Measurements from ENCODE around the gene PXMP4.

GRCh38 chr20:33667245-33667675, 52.9 kb downstream of the PXMP4 start:
- no peak for TF ChIP-seq MAX (IDR thresholded peaks at IDR 0.05)
- no peak for TF ChIP-seq YY1 (IDR thresholded peaks at IDR 0.05; ENCODE audit: low read depth)
- no peak for TF ChIP-seq CEBPB (IDR thresholded peaks at IDR 0.05)
- no peak for TF ChIP-seq REST (IDR thresholded peaks at IDR 0.05; ENCODE audit: low read depth)
- no peak for TF ChIP-seq FOXM1 (IDR thresholded peaks at IDR 0.05; ENCODE audit: borderline replicate concordance, low read depth)
- TF ChIP-seq RAD21 (IDR thresholded peaks at IDR 0.05; ENCODE audit: low read depth), result no peak
- TF ChIP-seq TAF1 (IDR thresholded peaks at IDR 0.05; ENCODE audit: low read depth), result no peak
- TF ChIP-seq CREB1 (IDR thresholded peaks at IDR 0.05; ENCODE audit: low read depth), result no peak
- no peak for TF ChIP-seq TEAD4 (IDR thresholded peaks at IDR 0.05)
- no peak for TF ChIP-seq ZBTB7A (IDR thresholded peaks at IDR 0.05; ENCODE audit: low read depth)
- no peak for TF ChIP-seq EP300 (IDR thresholded peaks at IDR 0.05; ENCODE audit: borderline replicate concordance)
- no peak for TF ChIP-seq EGR1 (IDR thresholded peaks at IDR 0.05)
